ENCODE data around the gene CABP1. TPM values are rescaled to one million over a fixed set of nuclear protein-coding genes. Genes with fewer than 3 reads are reported as not detected.
A peak's percentile ranks its signal among the peaks of the same experiment; 100 is the strongest.

CABP1 gene
- total RNA-seq, 1 experiment from 2014 or later, result 3.0 TPM

GRCh38 chr12:120652656-120653435 lies 12.4 kb downstream of the CABP1 start:
- H3K9me3 Mint-ChIP-seq, result no peaks in the 10 kb centered on the region
- no peak overlapping the region for H3K56ac ChIP-seq (ENCODE audit: insufficient read length, low read depth, low read length)
- 0 out of 5 replicates have a peak overlapping the region, but pooled peaks of 1 of the 2 experiments have one; percentile 19 for H3K4me3 Mint-ChIP-seq
- no CpG with 5 or more reads among the region's 10 CpGs for WGBS (ENCODE audit: extremely low coverage, insufficient read length, low lambda C conversion rate)
- peaks cover 3% of the 10 kb centered on the region for H3K27me3 Mint-ChIP-seq (ENCODE audit: low read depth)
- no peak overlapping the region for H3K9ac ChIP-seq (ENCODE audit: extremely low read depth, insufficient read length, low read length)
- TF ChIP-seq CTCF (conservative IDR thresholded peaks at IDR 0.05), result no peak
- H3K79me1 ChIP-seq (ENCODE audit: insufficient read depth, low read depth, low read length, poor library complexity, severe bottlenecking), result no peaks in the 10 kb centered on the region
- H2BK5ac ChIP-seq (ENCODE audit: insufficient read length, low read length), result no peak overlapping the region
- peaks cover 30 to 42% of the 10 kb centered on the region in 2 experiments for H3K4me1 Mint-ChIP-seq
- H4K91ac ChIP-seq (ENCODE audit: insufficient read length, low read depth, low read length), result no peak overlapping the region
- H3K9me3 ChIP-seq (ENCODE audit: control insufficient read depth, low read depth, low read length), result no peaks in the 10 kb centered on the region
- H4K5ac ChIP-seq (ENCODE audit: insufficient read length, low read depth, low read length), result no peak overlapping the region
- no peak overlapping the region for H2BK12ac ChIP-seq (ENCODE audit: insufficient read length, low read depth, low read length)
- no peak overlapping the region for H3K4ac ChIP-seq (ENCODE audit: low read depth, low read length)
- peaks cover 3% of the 10 kb centered on the region for H3K23me2 ChIP-seq (ENCODE audit: insufficient read length, low read depth, low read length, poor library complexity, severe bottlenecking)
- H3K23ac ChIP-seq (ENCODE audit: insufficient read length, low read depth, low read length), result no peak overlapping the region
- no peak overlapping the region for H2AFZ ChIP-seq (ENCODE audit: low read length)
- no peak overlapping the region for H3K14ac ChIP-seq (ENCODE audit: insufficient read depth, low read length)
- no peak overlapping the region for H3K27ac ChIP-seq (ENCODE audit: insufficient read length, low read depth, low read length)
- H4K20me1 ChIP-seq (ENCODE audit: control insufficient read depth, insufficient read depth, insufficient read length), result no peaks in the 10 kb centered on the region
- no peaks in the 10 kb centered on the region for H3K79me2 ChIP-seq (ENCODE audit: insufficient read depth, low read length)
- DNase-seq, result no peak
- H3T11ph ChIP-seq (ENCODE audit: low read length), result no peak overlapping the region
- H3K27ac Mint-ChIP-seq, result no peak overlapping the region
- H3K4me2 ChIP-seq (ENCODE audit: insufficient read depth, insufficient read length, low read length), result no peak overlapping the region
- H4K8ac ChIP-seq (replicated peaks; ENCODE audit: insufficient read length, low read depth, low read length), result no peak overlapping the region
- no peak overlapping the region for H2BK20ac ChIP-seq (ENCODE audit: low read depth, low read length, poor library complexity, severe bottlenecking)
- H3K36me3 Mint-ChIP-seq (ENCODE audit: insufficient read depth in 1 of 3, low read depth in 3 of 3), result no peaks in the 10 kb centered on the region
- no peak overlapping the region for H3K18ac ChIP-seq (ENCODE audit: insufficient read length, low read depth, low read length)
- no peak overlapping the region for H2AK5ac ChIP-seq (ENCODE audit: insufficient read length, low read length)
- no peak overlapping the region for H2BK15ac ChIP-seq (ENCODE audit: low read depth, low read length)
- H3K27me3 ChIP-seq (ENCODE audit: insufficient read depth, low read length), result no peaks in the 10 kb centered on the region
- no peaks in the 10 kb centered on the region; the same call in 1 of the 2 replicates for H3K4me1 ChIP-seq (ENCODE audit: insufficient read depth, low read length)
- H2BK120ac ChIP-seq (ENCODE audit: low read depth, low read length, poor library complexity, severe bottlenecking), result no peak overlapping the region
